ENCODE measurements around the gene IL18BP. TPM values are rescaled to one million over a fixed set of nuclear protein-coding genes. Genes with fewer than 3 reads are reported as not detected.

The IL18BP gene
- total RNA-seq, 1 experiment from 2014 or later, result 34.7 TPM

DNA sequence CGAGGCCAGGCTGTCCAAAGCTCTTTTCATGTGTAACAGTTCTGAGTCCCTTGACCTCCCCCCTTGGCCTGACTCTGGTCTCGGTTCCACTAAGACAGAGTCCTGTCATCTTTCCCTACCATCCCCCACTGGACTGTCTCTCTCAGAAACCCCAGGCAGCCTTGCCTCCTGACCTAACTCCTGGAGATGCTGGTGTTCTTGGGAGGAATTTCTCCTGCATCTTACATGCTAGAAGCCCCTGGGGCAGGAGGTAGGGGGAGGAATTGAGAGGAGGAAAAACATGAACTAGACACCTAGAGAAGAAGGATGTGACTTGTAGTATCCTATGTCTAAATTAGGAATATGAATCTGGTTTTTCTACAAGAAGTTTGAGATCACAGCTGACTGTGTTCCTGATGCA lies 648 bp upstream of the IL18BP start:
- peaks cover 16% of the 10 kb centered on the region for H3K36me3 ChIP-seq (ENCODE audit: control insufficient read depth, insufficient read depth, low read length)
- Mint-ChIP-seq H3K4me3 (ENCODE audit: unreplicated experiment) (no peak overlapping the region), H3K27ac (ENCODE audit: unreplicated experiment) (no peak overlapping the region), H3K9me3 (ENCODE audit: unreplicated experiment) (no peaks in the 10 kb centered on the region), H3K36me3 (ENCODE audit: insufficient read depth, unreplicated experiment) (peaks cover 73% of the 10 kb centered on the region), H3K27me3 (ENCODE audit: insufficient read depth, unreplicated experiment) (no peaks in the 10 kb centered on the region), H3K4me1 (ENCODE audit: low read depth, unreplicated experiment) (no peaks in the 10 kb centered on the region)
- no TSS peak for BruUV-seq (replicated peaks)
- no peak overlapping the region for H3K4me3 ChIP-seq (ENCODE audit: low read depth, low read length)
- H3K4me1 ChIP-seq, result no peaks in the 10 kb centered on the region
- intact Hi-C loops (cut with micrococcal nuclease; ENCODE audit: unreplicated experiment), result no loop called here
- no peaks in the 10 kb centered on the region for H3K27me3 ChIP-seq (replicated peaks; ENCODE audit: control insufficient read depth, insufficient read depth, low read length)
- ChIA-PET POLR2A (no interaction called here), CTCF (interaction anchor here (0.6 kb wide), 1 partner anchor 175 kb away, joined by 8 read pairs; no protein-coding TSS in a partner anchor)
- H3K9me3 ChIP-seq, result no peaks in the 10 kb centered on the region
- no peak for DNase-seq
- TF ChIP-seq, protein P1, sequence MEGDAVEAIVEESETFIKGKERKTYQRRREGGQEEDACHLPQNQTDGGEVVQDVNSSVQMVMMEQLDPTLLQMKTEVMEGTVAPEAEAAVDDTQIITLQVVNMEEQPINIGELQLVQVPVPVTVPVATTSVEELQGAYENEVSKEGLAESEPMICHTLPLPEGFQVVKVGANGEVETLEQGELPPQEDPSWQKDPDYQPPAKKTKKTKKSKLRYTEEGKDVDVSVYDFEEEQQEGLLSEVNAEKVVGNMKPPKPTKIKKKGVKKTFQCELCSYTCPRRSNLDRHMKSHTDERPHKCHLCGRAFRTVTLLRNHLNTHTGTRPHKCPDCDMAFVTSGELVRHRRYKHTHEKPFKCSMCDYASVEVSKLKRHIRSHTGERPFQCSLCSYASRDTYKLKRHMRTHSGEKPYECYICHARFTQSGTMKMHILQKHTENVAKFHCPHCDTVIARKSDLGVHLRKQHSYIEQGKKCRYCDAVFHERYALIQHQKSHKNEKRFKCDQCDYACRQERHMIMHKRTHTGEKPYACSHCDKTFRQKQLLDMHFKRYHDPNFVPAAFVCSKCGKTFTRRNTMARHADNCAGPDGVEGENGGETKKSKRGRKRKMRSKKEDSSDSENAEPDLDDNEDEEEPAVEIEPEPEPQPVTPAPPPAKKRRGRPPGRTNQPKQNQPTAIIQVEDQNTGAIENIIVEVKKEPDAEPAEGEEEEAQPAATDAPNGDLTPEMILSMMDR (IDR thresholded peaks at IDR 0.05; ENCODE audit: insufficient read depth in 1 of 2, low read depth in 1 of 2, low read length in 1 of 2, severe bottlenecking in 1 of 2, unreplicated experiment in 1 of 2), result no peak

DNA sequence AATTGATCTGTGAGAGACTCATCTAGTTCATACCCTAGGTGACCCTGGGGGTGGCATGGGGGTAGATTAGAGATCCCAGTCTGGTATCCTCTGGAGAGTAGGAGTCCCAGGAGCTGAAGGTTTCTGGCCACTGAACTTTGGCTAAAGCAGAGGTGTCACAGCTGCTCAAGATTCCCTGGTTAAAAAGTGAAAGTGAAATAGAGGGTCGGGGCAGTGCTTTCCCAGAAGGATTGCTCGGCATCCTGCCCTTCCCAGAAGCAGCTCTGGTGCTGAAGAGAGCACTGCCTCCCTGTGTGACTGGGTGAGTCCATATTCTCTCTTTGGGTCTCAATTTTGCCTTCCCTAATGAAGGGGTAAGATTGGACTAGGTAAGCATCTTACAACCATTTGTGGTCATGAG lies 653 bp downstream of the IL18BP start:
- TF ChIP-seq, protein P1 (IDR thresholded peaks at IDR 0.05; ENCODE audit: insufficient read depth in 1 of 2, low read depth in 1 of 2, low read length in 1 of 2, severe bottlenecking in 1 of 2, unreplicated experiment in 1 of 2), result no peak
- Mint-ChIP-seq H3K9me3 (ENCODE audit: unreplicated experiment) (no peaks in the 10 kb centered on the region), H3K27ac (ENCODE audit: unreplicated experiment) (peak overlapping the region; percentile 18), H3K36me3 (ENCODE audit: insufficient read depth, unreplicated experiment) (peaks cover 78% of the 10 kb centered on the region), H3K4me3 (ENCODE audit: unreplicated experiment) (no peak overlapping the region), H3K27me3 (ENCODE audit: insufficient read depth, unreplicated experiment) (no peaks in the 10 kb centered on the region), H3K4me1 (ENCODE audit: low read depth, unreplicated experiment) (no peaks in the 10 kb centered on the region)
- H3K4me1 ChIP-seq, result no peaks in the 10 kb centered on the region
- no peaks in the 10 kb centered on the region for H3K27me3 ChIP-seq (replicated peaks; ENCODE audit: control insufficient read depth, insufficient read depth, low read length)
- H3K9me3 ChIP-seq, result no peaks in the 10 kb centered on the region
- DNase-seq, result no peak
- intact Hi-C loops (cut with micrococcal nuclease; ENCODE audit: unreplicated experiment), result no loop called here
- CTCF ChIA-PET, result no interaction called here
- POLR2A ChIA-PET, result no interaction called here
- BruUV-seq (replicated peaks), result no TSS peak
- peaks cover 25% of the 10 kb centered on the region for H3K36me3 ChIP-seq (ENCODE audit: control insufficient read depth, insufficient read depth, low read length)
- H3K4me3 ChIP-seq (ENCODE audit: low read depth, low read length), result no peak overlapping the region

DNA sequence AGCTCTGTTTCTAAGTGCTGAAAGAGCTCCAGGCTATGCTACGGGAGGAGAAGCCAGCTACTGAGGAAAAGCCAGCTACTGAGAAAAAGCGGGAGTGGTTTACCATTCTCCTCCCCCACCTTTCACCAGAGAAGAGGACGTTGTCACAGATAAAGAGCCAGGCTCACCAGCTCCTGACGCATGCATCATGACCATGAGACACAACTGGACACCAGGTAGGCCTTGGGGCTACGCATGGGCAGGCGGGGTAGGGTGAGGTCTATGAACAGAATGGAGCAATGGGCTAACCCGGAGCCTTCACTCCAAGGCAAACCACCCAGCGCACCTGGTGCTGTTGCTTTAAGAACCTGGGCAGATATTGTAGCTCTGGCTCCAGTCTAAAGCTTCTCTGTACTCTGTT lies 1.1 kb downstream of the IL18BP start:
- Mint-ChIP-seq H3K4me1 (ENCODE audit: low read depth, unreplicated experiment) (no peaks in the 10 kb centered on the region), H3K27ac (ENCODE audit: unreplicated experiment) (peak overlapping the region; percentile 18), H3K36me3 (ENCODE audit: insufficient read depth, unreplicated experiment) (peaks cover 78% of the 10 kb centered on the region), H3K4me3 (ENCODE audit: unreplicated experiment) (no peak overlapping the region), H3K27me3 (ENCODE audit: insufficient read depth, unreplicated experiment) (no peaks in the 10 kb centered on the region), H3K9me3 (ENCODE audit: unreplicated experiment) (no peaks in the 10 kb centered on the region)
- Histone ChIP-seq H3K36me3 (ENCODE audit: control insufficient read depth, insufficient read depth, low read length) (peaks cover 29% of the 10 kb centered on the region), H3K9me3 (no peaks in the 10 kb centered on the region), H3K4me3 (ENCODE audit: low read depth, low read length) (no peak overlapping the region), H3K27me3 (replicated peaks; ENCODE audit: control insufficient read depth, insufficient read depth, low read length) (no peaks in the 10 kb centered on the region), H3K4me1 (no peaks in the 10 kb centered on the region)
- POLR2A ChIA-PET, result no interaction called here
- no TSS peak for BruUV-seq (replicated peaks)
- intact Hi-C loops (cut with micrococcal nuclease; ENCODE audit: unreplicated experiment), result no loop called here
- TF ChIP-seq, protein P1 (IDR thresholded peaks at IDR 0.05; ENCODE audit: insufficient read depth in 1 of 2, low read depth in 1 of 2, low read length in 1 of 2, severe bottlenecking in 1 of 2, unreplicated experiment in 1 of 2), result no peak
- CTCF ChIA-PET, result no interaction called here
- DNase-seq, result no peak
